NCI-H1694 (cell line): ENCODE results near the gene ZNF32.
"Not testable (repeated sequence)": the region's sequence is repeated elsewhere in the genome, so short reads cannot be mapped to it uniquely, and the experiment has no call there.

ENCODE experiments used
- DNase-seq: peaks from one replicate; lab custom pipeline; 2025; lab: John Stamatoyannopoulos, UW

The ZNF32 gene

DNA sequence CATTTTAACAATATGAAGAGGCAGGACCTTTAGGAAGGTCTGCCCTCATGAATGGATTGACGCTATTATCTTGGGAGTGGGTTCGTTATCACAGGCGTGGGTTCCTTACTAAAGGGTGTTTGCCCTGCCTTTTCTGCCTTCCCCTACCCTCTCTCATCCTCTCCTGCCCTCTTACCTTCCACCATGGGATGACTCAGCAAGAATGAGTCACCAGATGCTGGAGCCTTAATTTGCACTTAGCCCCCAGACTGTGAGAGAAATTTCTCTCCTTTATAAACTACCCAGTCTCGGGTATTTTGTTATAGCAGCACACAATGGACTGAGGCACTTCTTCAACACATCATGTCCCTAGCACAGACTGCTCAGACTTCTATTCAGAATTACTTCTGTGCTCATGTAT is 31.4 kb upstream of the ZNF32 start:
- DNase-seq, result no peak

GRCh38 chr10:43679509-43679908 is 30.8 kb upstream of the ZNF32 start:
- DNase-seq, result peak; percentile 6

GRCh38 chr10:43678654-43679053 is 30.0 kb upstream of the ZNF32 start:
- no peak for DNase-seq

DNA sequence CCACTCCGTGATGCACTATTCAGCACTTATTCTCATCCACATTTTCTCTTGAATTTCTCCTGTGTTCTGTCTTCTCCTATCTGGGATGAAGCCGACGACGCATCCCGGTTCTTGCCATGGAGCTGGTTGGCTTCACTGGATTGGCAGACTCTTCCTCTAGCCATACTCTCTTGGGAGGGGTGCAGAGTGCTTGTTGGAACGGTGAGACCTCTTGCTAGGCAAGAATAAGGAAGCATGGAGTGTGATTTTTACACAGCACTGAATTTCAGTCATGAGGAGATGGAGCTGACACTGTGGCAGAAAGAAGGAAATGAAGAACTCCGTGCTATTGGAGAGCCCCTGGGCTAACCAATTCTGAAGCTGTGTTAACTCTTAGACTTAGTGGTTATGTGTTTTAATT is 28.2 kb upstream of the ZNF32 start:
- no peak for DNase-seq

- no peak for DNase-seq
These were observed 27.6 kb upstream of the ZNF32 start for GRCh38 chr10:43676331-43676730.

- no peak for DNase-seq
These were observed 26.0 kb upstream of the ZNF32 start for GRCh38 chr10:43674553-43675210.

DNA sequence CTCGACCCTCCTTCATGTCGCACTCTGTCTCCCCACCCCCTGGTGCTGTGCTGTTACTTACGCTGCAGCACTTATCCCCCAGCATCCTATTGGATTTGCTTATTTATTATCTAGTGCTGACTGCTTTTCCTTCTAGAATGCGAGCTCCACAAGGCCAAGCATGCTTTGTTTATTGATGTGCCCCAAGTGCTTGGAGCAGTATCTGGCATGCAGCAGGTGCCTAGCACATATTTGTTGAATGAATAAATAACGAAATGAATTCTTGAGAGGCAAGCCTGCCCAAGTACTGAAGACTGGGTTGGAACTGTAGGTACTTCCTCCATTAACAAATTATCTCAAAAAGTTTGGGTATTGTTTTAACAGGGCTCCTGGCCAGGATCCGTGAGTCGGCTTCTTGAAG is 24.8 kb upstream of the ZNF32 start:
- DNase-seq, result no peak

GRCh38 chr10:43671659-43672531 is 23.2 kb upstream of the ZNF32 start:
- peak; percentile 14 for DNase-seq

GRCh38 chr10:43669386-43669785 is 20.7 kb upstream of the ZNF32 start:
- DNase-seq, result no peak

- DNase-seq, result no peak
These were observed 19.2 kb upstream of the ZNF32 start for GRCh38 chr10:43667761-43668386.

GRCh38 chr10:43667317-43667731 is 18.6 kb upstream of the ZNF32 start:
- DNase-seq, result no peak

DNA sequence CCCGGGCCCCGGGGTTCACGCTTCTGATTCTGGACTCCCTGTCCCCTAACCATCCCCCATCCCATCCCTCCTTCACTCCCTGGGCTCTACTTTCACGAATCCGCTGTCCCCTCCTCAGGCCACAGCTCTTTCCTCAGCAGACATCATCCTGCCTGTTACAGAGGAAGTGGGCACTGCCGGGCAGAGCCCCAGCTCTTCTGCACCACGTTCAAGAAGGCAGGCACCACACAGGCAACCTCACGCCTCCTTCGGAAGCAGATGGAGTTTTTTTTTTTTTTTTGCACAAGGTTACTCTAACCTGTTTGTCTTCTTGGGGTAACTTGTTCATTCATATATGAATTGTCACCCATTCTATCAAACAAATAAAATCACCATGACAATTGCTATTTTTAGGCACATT is 17.9 kb upstream of the ZNF32 start:
- no peak for DNase-seq

- no peak for DNase-seq
These were observed 16.4 kb upstream of the ZNF32 start for GRCh38 chr10:43665054-43665453.

DNA sequence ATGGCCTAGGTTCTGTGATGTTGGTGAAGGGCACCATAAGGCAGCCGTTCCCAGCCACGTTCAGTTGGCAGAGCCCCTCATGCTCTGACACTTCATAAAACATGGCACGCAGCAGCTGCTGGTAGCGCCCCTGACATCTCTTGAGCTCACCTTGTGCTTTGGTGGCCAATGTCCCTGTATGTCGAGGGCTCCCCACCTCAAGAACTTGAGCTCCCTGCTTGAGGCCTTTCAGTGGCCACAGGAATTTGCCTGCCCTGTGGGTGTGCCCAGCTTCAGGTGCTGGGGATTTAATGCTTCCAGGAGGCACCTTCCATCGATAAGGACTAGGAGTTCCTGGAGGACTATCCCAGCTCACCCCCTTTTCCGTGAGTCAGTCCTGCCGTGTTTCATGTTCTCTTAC is 9.5 kb upstream of the ZNF32 start:
- no peak for DNase-seq

- DNase-seq, result no peak
These were observed 6.6 kb upstream of the ZNF32 start for GRCh38 chr10:43655311-43655710.

GRCh38 chr10:43653746-43654145 is 5.1 kb upstream of the ZNF32 start:
- DNase-seq, result no peak

DNA sequence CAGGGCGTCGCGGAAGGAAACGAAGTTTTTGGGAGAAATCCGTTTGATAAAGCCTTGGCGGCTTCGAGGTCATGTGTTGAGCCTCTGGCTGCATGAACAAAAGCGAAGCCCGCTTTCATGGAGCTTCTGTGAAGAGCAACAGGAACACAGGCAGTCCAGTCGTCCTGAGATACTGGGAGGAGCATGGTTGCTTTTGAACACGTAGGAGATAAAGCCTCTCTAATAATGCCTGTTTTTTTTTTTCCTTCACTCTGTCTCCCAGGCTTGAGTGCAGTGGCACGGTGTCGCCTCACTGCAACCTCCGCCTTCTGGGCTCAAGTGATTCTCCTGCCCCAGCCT is 473 bp upstream of the ZNF32 start:
- DNase-seq, result no peak

- DNase-seq, result no peak
These were observed 635 bp downstream of the ZNF32 start for GRCh38 chr10:43648095-43648397.

- no peak for DNase-seq
These were observed 1.1 kb downstream of the ZNF32 start for GRCh38 chr10:43647576-43647975.

GRCh38 chr10:43645866-43646265 is 2.8 kb downstream of the ZNF32 start:
- no peak for DNase-seq

- no peak for DNase-seq
These were observed 4.4 kb downstream of the ZNF32 start for GRCh38 chr10:43644252-43644651.

DNA sequence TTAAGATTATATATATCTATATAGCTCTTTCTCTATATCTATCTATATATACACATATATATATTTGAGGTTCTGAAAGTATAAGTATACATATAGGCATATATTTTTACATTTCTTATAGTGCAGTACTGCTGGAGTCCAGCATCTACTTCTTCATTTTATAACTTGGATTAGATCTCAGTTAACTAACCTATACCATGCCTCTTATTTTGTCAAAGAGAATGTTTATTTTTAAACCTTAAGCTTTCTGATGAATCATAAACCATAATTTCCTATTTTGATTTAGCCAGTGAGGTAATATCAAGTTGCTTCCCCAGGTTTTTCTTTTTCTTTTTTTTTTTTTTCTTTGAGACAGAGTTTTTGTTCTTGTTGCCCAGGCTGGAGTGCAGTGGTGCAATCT is 8.1 kb downstream of the ZNF32 start:
- no peak for DNase-seq

DNA sequence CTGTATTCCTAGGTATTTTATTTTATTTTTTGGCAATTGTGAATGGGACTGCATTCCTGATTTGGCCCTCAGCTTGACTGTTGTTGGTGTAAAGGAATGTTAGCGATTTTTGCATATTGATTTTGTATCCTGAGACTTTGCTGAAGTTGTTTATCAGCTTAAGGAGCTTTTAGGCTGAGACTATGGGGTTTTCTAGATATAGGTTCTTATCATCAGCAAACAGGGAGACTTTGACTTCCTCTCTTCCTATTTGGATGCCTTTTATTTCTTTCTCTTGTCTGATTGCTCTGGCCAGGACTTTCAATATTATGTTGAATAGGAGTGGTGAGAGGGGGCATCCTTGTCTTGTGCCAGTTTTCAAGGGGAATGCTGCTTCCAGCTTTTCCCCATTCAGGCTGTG is 12.9 kb downstream of the ZNF32 start:
- DNase-seq, result not testable (repeated sequence)
